RWPE2 (cell line): ENCODE data around the gene FLRT3.

Experiments used
- ATAC-seq: fragments of 200-7000 bp; cut with Tn5 transposase; 3 replicates; pipeline ENCODE4 v1.9.1; 2021; ENCODE audit warnings: low read depth
- DNase-seq: peaks from one replicate; pipeline ENCODE4 v3.0.0-alpha.2; 2020; ENCODE audit warnings: low spot score
- H3K27ac ChIP-seq: fragments of 450-650 bp; 2 replicates; pipeline ENCODE4 v1.5.1; 2017; ENCODE audit warnings: mild to moderate bottlenecking; ENCODE audit not compliant: poor library complexity, severe bottlenecking
- H3K27me3 ChIP-seq: fragments of 250-450 bp; sonication (Bioruptor Pico); 2 replicates; pipeline ENCODE4 v1.5.1; 2021; ENCODE audit warnings: mild to moderate bottlenecking, moderate library complexity; ENCODE audit not compliant: insufficient read depth, poor library complexity, severe bottlenecking
- H3K36me3 ChIP-seq: fragments of 250-450 bp; sonication (Bioruptor Pico); 2 replicates; pipeline ENCODE4 v1.5.1; 2020; ENCODE audit warnings: low read depth, mild to moderate bottlenecking, moderate library complexity
- H3K4me1 ChIP-seq: fragments of 250-450 bp; sonication (Bioruptor Pico); 2 replicates; pipeline ENCODE4 v1.5.1; 2021; ENCODE audit warnings: mild to moderate bottlenecking, moderate library complexity; ENCODE audit not compliant: insufficient read depth, poor library complexity, severe bottlenecking
- H3K4me3 ChIP-seq: fragments of 250-450 bp; sonication (Bioruptor Pico); 2 replicates; pipeline ENCODE4 v1.5.1; 2021; ENCODE audit warnings: mild to moderate bottlenecking, moderate library complexity; ENCODE audit not compliant: severe bottlenecking
- H3K9me3 ChIP-seq: fragments of 250-450 bp; sonication (Bioruptor Pico); 2 replicates; pipeline ENCODE4 v1.5.1; 2021; ENCODE audit warnings: mild to moderate bottlenecking, moderate library complexity; ENCODE audit not compliant: severe bottlenecking
- CTCF ChIP-seq: fragments of 450-650 bp; IDR thresholded peaks from one replicate; pipeline ENCODE4 v1.5.1; 2017; ENCODE audit warnings: mild to moderate bottlenecking, moderate library complexity; ENCODE audit not compliant: poor library complexity, severe bottlenecking

Gene FLRT3

GRCh38 chr20:14341801-14342200 is 4.4 kb upstream of the FLRT3 start:
- Histone ChIP-seq H3K27me3 (no peaks in the 10 kb centered on the region), H3K4me1 (no peaks in the 10 kb centered on the region), H3K36me3 (no peaks in the 10 kb centered on the region), H3K9me3 (no peaks in the 10 kb centered on the region), H3K4me3 (no peak overlapping the region), H3K27ac (no peak overlapping the region)
- no peak for DNase-seq
- no peak for TF ChIP-seq CTCF
- no peak for ATAC-seq

- peak overlapping the region; percentile 43 for H3K4me3 ChIP-seq
- H3K27ac ChIP-seq, result peak overlapping the region; percentile 58
- DNase-seq, result no peak
- ATAC-seq, result peak; percentile 66
- no peaks in the 10 kb centered on the region for H3K36me3 ChIP-seq
- TF ChIP-seq CTCF, result no peak
- H3K27me3 ChIP-seq, result no peaks in the 10 kb centered on the region
- H3K4me1 ChIP-seq, result peaks cover 12% of the 10 kb centered on the region
- H3K9me3 ChIP-seq, result no peaks in the 10 kb centered on the region
Observed at GRCh38 chr20:14336686-14337085, 726 bp downstream of the FLRT3 start.

DNA sequence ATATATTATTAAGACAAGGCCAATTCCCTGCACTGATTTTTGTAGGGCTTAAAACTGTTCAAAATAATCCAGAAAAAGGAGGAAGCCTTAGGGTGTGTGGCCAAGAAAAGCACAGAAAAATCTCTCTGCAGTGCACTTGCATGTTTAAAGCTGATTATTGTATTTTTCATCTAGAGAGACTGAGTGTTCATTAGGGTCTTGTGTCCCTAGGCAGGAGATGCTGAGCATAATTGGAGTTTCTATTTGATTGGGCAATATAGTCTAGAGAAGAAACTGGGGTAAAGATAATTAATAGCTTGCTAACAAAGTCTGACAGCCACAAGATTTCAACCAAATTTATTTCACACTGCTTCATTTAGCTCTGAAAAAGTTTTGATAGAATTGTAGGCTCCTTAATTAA is 2.4 kb downstream of the FLRT3 start:
- peaks cover 12% of the 10 kb centered on the region for H3K4me1 ChIP-seq
- no peaks in the 10 kb centered on the region for H3K9me3 ChIP-seq
- peak overlapping the region; percentile 43 for H3K4me3 ChIP-seq
- ATAC-seq, result no peak
- TF ChIP-seq CTCF, result no peak
- no peak for DNase-seq
- H3K36me3 ChIP-seq, result no peaks in the 10 kb centered on the region
- peak overlapping the region; percentile 12 for H3K27ac ChIP-seq
- no peaks in the 10 kb centered on the region for H3K27me3 ChIP-seq

GRCh38 chr20:14334306-14334930 is 3.0 kb downstream of the FLRT3 start:
- peak overlapping the region; percentile 12 for H3K27ac ChIP-seq
- peak overlapping the region; percentile 43 for H3K4me3 ChIP-seq
- peak; percentile 24; the same call in 2 of the 3 replicates for ATAC-seq
- peaks cover 14% of the 10 kb centered on the region for H3K4me1 ChIP-seq
- H3K36me3 ChIP-seq, result no peaks in the 10 kb centered on the region
- H3K9me3 ChIP-seq, result no peaks in the 10 kb centered on the region
- H3K27me3 ChIP-seq, result no peaks in the 10 kb centered on the region
- no peak for DNase-seq
- TF ChIP-seq CTCF, result peak; percentile 88

- TF ChIP-seq CTCF, result no peak
- Histone ChIP-seq H3K9me3 (no peaks in the 10 kb centered on the region), H3K27ac (peak overlapping the region; percentile 12), H3K4me1 (peaks cover 18% of the 10 kb centered on the region), H3K4me3 (peak overlapping the region; percentile 2), H3K27me3 (no peaks in the 10 kb centered on the region), H3K36me3 (no peaks in the 10 kb centered on the region)
- ATAC-seq (no peak), DNase-seq (no peak)
Observed at GRCh38 chr20:14333721-14334120, 3.7 kb downstream of the FLRT3 start.
